Fibroblast of pulmonary artery (primary cell): ENCODE results near the gene DAG1.

Source experiments
- DNase-seq: peaks from one replicate; pipeline ENCODE4 v3.0.0-alpha.2; 2010; ENCODE audit warnings: low read depth
- H3K4me3 ChIP-seq: replicated peaks from 2 replicates; pipeline ENCODE4 v1.5.1; 2011; ENCODE audit warnings: low read depth, mild to moderate bottlenecking, control low read depth, low read length, moderate library complexity
- CTCF ChIP-seq: IDR thresholded peaks from 2 replicates; pipeline ENCODE4 v1.5.1; 2011; ENCODE audit warnings: mild to moderate bottlenecking, control low read depth, low read length, inconsistent platforms; ENCODE audit errors: missing control alignments

DAG1 gene

DNA sequence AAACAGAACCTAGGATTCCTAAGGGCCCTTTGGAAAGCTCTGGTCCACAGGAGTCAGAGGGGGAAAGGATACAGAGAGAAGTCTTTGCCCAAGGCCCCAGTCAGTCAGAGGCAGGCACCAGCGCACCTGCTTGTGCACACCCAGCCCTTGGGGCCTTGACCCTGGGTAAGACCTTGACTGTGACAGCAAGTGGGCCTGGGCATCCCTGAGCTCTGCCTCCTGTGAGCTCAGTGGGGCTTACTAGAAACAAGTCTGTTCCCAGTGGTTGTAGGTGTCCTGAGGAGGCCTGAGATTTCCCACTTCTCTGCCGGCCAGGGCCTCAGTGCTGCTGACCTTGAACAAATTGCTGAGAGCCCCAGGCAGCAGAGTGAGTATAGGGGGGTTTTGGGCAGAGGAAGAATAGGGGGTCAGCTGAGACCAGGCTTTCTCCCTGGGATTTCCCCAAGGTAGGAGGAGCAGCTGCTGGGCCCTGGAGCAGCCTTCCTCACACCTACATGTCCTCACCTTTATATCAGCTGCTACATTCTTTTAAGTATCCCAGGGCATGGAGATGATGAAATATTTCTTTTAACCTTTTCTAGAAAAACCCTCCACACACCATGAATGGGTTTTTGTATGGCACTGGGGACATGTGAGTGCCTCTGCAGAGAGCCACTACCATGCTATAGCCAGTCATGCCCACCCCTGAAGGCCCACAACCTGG is 9.7 kb upstream of the DAG1 start:
- H3K4me3 ChIP-seq, result no peak overlapping the region
- TF ChIP-seq CTCF, result no peak
- no peak for DNase-seq

GRCh38 chr3:49460956-49461355 is 9.1 kb upstream of the DAG1 start:
- no peak for TF ChIP-seq CTCF
- no peak overlapping the region for H3K4me3 ChIP-seq
- DNase-seq, result no peak

DNA sequence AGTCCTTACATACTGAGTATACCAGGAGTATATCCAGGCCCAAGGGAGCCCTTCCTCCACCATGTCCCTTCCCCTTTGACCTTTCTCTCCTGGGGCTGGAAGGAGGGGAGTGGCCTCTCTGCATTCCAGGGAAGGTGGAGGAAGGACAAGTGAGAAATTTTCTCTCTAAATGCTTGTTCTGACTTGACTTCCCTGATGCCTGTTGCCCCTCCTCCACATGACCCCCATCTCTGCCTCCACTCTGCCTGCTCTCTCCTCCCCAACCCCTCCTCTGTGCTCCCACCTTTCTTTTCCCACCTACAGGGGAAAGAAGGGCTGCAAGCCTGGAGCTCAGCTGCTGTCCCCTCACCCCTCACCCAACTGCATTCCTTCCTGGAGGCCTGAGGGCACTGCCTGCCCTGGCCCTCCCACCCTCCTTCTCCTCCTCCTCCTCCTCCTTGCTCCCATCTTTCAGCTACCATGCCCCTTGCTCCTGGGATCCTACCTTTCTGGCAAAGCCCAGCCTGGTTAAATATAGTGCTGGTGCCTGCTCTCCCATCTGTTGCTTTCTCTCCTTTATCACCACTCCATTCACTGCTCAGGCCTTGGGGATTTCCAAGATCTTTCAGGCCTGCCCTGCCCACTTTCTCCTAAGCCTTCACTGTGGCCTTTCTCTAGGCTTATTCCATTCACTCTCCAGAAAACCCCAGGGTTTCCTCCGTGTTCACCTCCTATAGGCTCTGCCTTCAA is 8.5 kb upstream of the DAG1 start:
- TF ChIP-seq CTCF, result no peak
- peak; percentile 51 for DNase-seq
- no peak overlapping the region for H3K4me3 ChIP-seq

GRCh38 chr3:49462222-49462621 is 7.8 kb upstream of the DAG1 start:
- no peak overlapping the region for H3K4me3 ChIP-seq
- no peak for TF ChIP-seq CTCF
- no peak for DNase-seq

- DNase-seq, result peak; percentile 45
- no peak overlapping the region for H3K4me3 ChIP-seq
- no peak for TF ChIP-seq CTCF
These were observed 4.6 kb upstream of the DAG1 start for GRCh38 chr3:49465270-49466034.

DNA sequence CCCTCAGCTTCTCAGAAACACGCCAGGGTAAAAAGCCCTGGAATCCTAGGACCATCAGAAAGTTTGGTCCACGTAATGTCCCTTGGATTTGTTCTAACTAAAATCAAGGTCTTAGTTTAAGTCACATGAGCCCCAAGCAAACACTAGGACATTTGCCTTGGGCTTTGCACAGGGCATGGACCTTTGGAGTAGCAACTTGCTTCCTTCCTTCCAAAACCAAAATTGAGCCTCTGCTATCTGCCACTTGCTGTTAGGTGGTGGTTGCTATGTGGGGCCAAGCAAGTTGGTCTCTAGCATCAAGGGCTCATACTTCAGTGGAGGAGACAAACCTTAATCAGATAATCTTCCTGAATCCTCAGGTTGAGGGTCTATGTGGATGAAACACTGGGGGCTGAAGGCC is 4.0 kb upstream of the DAG1 start:
- no peak for TF ChIP-seq CTCF
- DNase-seq, result no peak
- H3K4me3 ChIP-seq, result no peak overlapping the region
